SU-DHL-6 (cell line): ENCODE results near the gene ANKRD13C.

Experiments
- EZH2phosphoT487 ChIP-seq: fragments of 200-600 bp; sonication (generic), shearing (Covaris generic); conservative IDR thresholded peaks from 2 replicates; pipeline ENCODE4 v1.6.1; 2018; ENCODE audit warnings: mild to moderate bottlenecking, antibody characterized with exemption, low read length, moderate library complexity, mixed read lengths
- TF ChIP-seq, protein P1 (sequence below): fragments of 200-600 bp; sonication (generic); IDR thresholded peaks from one replicate; pipeline ENCODE4 v1.5.1; 2017; ENCODE audit warnings: antibody characterized with exemption, mild to moderate bottlenecking, low read length, moderate library complexity; ENCODE audit not compliant: insufficient read depth, poor library complexity, severe bottlenecking

DNA sequence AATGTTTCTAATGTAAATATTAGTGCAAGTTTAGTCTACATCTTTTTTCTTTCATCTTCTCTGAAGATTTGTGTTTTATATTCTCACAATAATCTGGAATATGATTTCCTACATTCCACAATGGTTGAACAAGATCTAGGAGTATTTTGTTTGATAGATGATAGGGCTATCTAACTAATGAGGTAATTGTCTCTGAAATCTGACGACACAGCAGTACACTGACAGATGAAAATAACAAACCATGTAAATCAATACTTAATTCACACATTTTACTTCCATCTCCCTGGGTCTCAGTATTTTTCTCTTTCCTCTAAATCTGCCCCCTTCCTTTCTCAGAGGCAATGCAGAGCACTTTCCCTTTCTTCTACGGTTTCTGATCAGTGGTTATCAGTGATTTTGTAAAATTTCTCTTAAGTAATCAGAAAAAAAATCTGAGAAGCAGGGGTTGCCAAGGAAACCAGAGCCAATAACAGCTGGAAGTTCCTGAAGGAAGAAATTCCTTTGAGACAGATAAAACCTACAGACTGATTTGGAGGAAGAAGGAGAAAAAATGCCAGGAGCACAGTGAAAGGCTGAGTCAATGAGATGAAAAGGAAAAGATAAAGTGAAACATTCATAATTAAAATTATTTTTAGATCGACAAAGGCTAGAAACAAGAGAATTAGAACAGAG, 7.3 kb upstream of the ANKRD13C start:
- TF ChIP-seq, protein P1, sequence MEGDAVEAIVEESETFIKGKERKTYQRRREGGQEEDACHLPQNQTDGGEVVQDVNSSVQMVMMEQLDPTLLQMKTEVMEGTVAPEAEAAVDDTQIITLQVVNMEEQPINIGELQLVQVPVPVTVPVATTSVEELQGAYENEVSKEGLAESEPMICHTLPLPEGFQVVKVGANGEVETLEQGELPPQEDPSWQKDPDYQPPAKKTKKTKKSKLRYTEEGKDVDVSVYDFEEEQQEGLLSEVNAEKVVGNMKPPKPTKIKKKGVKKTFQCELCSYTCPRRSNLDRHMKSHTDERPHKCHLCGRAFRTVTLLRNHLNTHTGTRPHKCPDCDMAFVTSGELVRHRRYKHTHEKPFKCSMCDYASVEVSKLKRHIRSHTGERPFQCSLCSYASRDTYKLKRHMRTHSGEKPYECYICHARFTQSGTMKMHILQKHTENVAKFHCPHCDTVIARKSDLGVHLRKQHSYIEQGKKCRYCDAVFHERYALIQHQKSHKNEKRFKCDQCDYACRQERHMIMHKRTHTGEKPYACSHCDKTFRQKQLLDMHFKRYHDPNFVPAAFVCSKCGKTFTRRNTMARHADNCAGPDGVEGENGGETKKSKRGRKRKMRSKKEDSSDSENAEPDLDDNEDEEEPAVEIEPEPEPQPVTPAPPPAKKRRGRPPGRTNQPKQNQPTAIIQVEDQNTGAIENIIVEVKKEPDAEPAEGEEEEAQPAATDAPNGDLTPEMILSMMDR = no peak
- no peak for TF ChIP-seq EZH2phosphoT487
